Thoracic aorta (tissue), 2 donors: ENCODE data around the gene UBE2J2. TPM values are rescaled to one million over a fixed set of nuclear protein-coding genes. Genes with fewer than 3 reads are reported as not detected.

ENCODE experiments used
- ATAC-seq: fragments of 150-250 bp; one replicate; pipeline ENCODE4 v1.8.0; 2017; ENCODE audit warnings: low read depth; ENCODE audit not compliant: insufficient number of reproducible peaks, low FRiP score
- DNase-seq: peaks from one replicate; pipeline ENCODE4 v3.0.0-alpha.2; 2020; ENCODE audit warnings: low spot score
- H3K27ac ChIP-seq, 2 donors: fragments of 200-600 bp; sonication (generic); 1 replicate in 1 of 2; 2 replicates in 1 of 2; pipeline ENCODE4 v1.5.1; 2016; ENCODE audit warnings: mild to moderate bottlenecking in 2 of 2, moderate library complexity in 2 of 2
- H3K27me3 ChIP-seq: fragments of 200-600 bp; sonication (generic); replicated peaks from 2 replicates; pipeline ENCODE4 v1.6.0; 2016; ENCODE audit warnings: mild to moderate bottlenecking; ENCODE audit not compliant: insufficient read depth
- H3K36me3 ChIP-seq: fragments of 200-600 bp; sonication (generic); one replicate; pipeline ENCODE4 v1.5.1; 2016
- H3K4me1 ChIP-seq, 2 donors: fragments of 200-600 bp; sonication (generic); 1 replicate in 1 of 2; 2 replicates in 1 of 2; pipeline versions ENCODE4 v1.5.1 to v1.6.0; 2016; ENCODE audit warnings: low read depth in 2 of 2, mild to moderate bottlenecking in 1 of 2; ENCODE audit not compliant: control insufficient read depth in 1 of 2
- H3K4me3 ChIP-seq: fragments of 200-600 bp; sonication (generic); 2 replicates; pipeline ENCODE4 v1.5.1; 2016; ENCODE audit warnings: mild to moderate bottlenecking
- H3K9me3 ChIP-seq: fragments of 200-600 bp; sonication (generic); 2 replicates; pipeline ENCODE4 v1.5.1; 2016
- total RNA-seq, 2 donors: library from RNA; depleted of rRNA; stranded (reverse); fragments of >200 nt; gene quantifications; one replicate each; pipeline versions ENCODE4 v1.1.0 to v1.2.3, GENCODE V29; 2016
- TF ChIP-seq, protein P1 (sequence below): fragments of 200-600 bp; sonication (generic); IDR thresholded peaks from one replicate; pipeline ENCODE4 v1.5.1; 2019; ENCODE audit warnings: antibody characterized with exemption

UBE2J2 gene
- total RNA-seq, 2 donors from 2014 or later = 43.5 to 57.7 TPM

GRCh38 chr1:1286313-1287261 lies 12.9 kb upstream of the UBE2J2 start:
- Histone ChIP-seq H3K9me3 (no peaks in the 10 kb centered on the region), H3K27ac (no peak overlapping the region), H3K4me1 (peaks cover 0 to 13% of the 10 kb centered on the region in 2 donors), H3K27me3 (no peaks in the 10 kb centered on the region), H3K36me3 (no peaks in the 10 kb centered on the region), H3K4me3 (no peak overlapping the region)
- TF ChIP-seq, protein P1, sequence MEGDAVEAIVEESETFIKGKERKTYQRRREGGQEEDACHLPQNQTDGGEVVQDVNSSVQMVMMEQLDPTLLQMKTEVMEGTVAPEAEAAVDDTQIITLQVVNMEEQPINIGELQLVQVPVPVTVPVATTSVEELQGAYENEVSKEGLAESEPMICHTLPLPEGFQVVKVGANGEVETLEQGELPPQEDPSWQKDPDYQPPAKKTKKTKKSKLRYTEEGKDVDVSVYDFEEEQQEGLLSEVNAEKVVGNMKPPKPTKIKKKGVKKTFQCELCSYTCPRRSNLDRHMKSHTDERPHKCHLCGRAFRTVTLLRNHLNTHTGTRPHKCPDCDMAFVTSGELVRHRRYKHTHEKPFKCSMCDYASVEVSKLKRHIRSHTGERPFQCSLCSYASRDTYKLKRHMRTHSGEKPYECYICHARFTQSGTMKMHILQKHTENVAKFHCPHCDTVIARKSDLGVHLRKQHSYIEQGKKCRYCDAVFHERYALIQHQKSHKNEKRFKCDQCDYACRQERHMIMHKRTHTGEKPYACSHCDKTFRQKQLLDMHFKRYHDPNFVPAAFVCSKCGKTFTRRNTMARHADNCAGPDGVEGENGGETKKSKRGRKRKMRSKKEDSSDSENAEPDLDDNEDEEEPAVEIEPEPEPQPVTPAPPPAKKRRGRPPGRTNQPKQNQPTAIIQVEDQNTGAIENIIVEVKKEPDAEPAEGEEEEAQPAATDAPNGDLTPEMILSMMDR = no peak
- DNase-seq = no peak
- no peak for ATAC-seq

DNA sequence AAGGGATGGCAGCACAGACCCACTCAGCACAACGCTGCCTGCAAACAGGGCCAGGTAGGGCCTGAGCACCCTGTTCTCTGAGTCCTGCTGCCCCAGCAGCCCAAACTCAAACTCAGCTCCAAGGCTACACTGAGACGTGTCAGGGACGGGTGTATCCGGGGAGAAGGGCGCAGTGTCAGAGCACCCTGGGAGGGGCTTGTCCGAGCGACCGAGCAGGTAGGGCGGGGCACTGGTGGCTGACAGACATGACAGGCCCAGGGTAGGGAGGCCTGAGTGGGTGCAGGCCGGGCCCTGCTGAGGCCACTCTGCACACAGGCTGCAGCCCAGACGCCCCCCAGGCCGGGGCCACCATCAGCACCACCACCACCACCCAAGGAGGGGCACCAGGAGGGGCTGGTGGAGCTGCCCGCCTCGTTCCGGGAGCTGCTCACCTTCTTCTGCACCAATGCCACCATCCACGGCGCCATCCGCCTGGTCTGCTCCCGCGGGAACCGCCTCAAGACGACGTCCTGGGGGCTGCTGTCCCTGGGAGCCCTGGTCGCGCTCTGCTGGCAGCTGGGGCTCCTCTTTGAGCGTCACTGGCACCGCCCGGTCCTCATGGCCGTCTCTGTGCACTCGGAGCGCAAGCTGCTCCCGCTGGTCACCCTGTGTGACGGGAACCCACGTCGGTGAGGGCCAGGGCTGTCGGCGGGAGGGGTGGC lies 12.1 kb upstream of the UBE2J2 start:
- ATAC-seq (no peak), DNase-seq (no peak)
- H3K4me1 ChIP-seq = peaks cover 0 to 5% of the 10 kb centered on the region in 2 donors
- H3K27me3 ChIP-seq = no peaks in the 10 kb centered on the region
- H3K36me3 ChIP-seq = no peaks in the 10 kb centered on the region
- H3K27ac ChIP-seq = no peak overlapping the region
- H3K9me3 ChIP-seq = no peaks in the 10 kb centered on the region
- TF ChIP-seq, protein P1 = no peak
- H3K4me3 ChIP-seq = no peak overlapping the region

DNA sequence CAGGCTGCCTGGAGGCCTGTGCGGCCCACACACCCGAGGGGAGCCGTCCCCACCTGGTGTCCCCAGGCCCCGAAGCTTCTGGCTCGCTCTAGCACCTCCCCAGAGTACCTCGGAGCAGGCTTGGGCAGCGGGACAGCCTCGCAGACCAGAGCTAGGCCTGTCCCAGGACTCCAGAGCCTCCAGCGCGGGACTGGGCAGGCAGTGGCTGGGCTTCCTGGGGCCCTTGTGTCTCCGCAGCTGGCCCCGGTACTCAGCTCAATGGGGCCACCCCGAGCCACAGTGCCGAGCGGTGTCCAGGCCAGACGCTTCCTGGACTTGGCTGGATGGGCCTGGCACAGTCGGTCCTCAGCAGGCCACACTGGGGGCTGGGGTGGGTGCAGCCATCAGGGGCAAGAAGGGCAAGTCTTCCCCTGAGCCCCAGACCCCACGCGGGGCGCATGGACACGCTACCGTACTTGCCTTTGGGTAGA lies 11.5 kb upstream of the UBE2J2 start:
- no peak for DNase-seq
- Histone ChIP-seq H3K36me3 (no peaks in the 10 kb centered on the region), H3K27ac (no peak overlapping the region), H3K9me3 (no peaks in the 10 kb centered on the region), H3K4me3 (no peak overlapping the region), H3K4me1 (no peaks in the 10 kb centered on the region), H3K27me3 (no peaks in the 10 kb centered on the region)
- no peak for ATAC-seq
- TF ChIP-seq, protein P1 = no peak

GRCh38 chr1:1284221-1285101 lies 10.8 kb upstream of the UBE2J2 start:
- ATAC-seq = no peak
- Histone ChIP-seq H3K36me3 (no peaks in the 10 kb centered on the region), H3K9me3 (no peaks in the 10 kb centered on the region), H3K27me3 (no peaks in the 10 kb centered on the region), H3K4me3 (no peak overlapping the region), H3K27ac (no peak overlapping the region), H3K4me1 (no peaks in the 10 kb centered on the region)
- DNase-seq = no peak
- TF ChIP-seq, protein P1 = no peak
